HG02870 (cell line): ENCODE data around the gene BAX.

Experiments
- ATAC-seq: cut with Tn5 transposase; IDR thresholded peaks from one replicate; pipeline ENCODE4 v1.9.1; 2021; ENCODE audit warnings: mild to moderate bottlenecking, moderate library complexity; ENCODE audit not compliant: unreplicated experiment

BAX gene

DNA sequence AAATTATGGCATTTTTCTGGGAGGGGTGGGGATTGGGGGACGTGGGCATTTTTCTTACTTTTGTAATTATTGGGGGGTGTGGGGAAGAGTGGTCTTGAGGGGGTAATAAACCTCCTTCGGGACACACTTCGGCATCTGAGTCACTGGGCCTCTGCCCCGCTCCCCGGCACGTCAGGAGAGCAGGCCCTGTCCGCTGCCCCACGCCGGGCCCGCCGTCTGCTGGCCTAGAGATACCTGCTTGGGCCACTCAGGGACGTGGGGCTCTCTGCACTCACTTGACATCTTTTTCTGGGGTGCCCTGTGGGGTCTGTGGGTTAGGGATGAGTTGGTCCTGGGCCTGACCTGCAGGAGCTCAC lies 7.0 kb downstream of the BAX start:
- no peak for ATAC-seq

DNA sequence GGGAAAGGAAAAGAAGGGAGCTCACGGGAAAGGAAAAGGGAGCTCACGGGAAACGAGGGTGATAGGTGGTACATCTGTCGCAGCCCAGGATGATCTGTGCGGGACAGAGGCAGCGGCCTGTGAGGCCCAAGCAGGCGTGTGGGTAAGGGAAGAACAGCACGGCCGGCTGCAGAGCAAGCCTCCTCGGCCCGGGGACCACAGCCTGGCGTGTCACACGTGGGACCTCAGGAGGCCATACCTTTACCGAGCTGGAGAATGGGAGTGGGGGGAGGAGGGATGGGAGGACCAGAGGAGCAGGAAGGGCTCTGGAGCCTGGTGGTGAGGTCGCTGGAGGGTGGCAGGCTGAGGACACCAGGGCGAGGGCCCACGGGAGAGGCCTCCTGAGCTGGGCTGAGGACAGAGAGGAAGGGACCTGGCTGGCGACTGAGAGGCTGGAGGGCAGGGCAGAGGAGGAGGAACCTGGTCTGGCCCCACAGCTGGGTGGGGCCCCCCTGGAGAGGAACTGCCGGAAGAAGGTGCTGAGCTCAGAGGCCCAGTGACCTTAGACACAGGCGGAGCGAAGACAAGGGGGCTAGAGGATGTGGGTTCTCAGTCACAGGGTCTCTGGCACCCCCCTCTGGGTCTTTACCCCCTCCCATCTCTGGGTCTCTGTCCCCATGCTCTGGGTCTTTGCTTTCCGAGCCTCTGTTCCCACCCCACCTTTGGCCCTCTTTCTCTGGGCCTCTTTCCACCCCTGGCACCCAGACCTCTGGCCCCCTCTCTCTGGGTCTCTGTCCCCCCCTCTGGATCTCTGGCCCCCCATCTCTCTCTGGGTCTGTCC lies 7.6 kb downstream of the BAX start:
- ATAC-seq = peak; percentile 30

DNA sequence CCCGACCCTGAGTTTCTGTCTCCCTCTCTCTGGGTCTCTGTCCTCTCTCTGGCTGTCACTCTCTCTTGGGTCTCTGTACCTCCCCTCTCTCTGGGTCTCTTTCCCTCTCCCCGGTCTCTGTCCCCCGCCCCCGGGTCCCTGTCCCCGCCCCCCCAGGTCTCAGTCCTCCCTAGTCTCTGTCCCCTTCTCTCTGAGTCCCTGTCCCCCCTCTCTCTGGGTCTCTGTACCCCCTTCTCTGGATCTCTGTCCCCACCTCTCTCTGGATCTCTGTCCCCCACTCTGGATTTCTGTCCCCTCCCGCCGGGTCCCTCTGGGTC lies 8.1 kb downstream of the BAX start:
- ATAC-seq = no peak

DNA sequence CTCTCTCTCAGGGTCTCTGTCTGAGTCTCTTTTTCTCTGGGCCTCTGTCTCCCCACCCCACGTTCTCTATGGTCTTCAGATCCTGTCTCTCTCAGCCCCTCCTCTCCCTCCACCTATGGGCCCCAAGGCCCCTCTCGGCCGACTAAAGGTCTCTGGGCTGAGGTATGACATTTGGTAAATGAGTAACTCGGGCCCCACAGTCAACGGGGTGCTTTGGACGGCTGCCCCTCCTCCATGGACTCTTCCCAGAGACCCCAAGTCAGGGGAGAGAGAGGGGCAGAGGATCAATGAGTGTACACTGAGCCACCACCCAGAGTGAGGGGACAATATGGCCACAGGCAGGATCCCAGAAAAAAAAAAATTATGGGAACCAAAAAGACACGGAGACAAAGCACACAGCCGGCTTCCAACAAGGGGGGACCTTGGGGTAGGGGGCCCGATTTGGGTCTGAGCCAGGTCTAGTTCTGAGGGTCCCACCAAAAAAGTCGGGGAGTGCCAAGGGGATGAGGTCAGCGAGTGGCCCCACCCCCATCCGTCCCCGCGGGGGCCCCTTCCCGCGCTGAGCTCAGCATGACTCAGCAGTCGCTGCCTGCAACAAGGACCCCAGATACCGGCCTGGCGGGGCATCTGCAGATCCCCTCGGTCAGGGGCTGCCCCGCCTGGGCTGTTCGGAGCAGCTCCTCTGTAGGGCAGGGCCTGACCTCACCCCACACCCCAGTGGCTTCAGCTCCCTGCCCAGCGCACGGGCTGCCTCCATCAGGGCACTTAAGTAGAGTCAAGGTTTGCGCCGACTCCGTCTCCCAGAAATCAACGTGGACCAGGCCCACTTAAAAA lies 8.9 kb downstream of the BAX start:
- ATAC-seq = no peak

DNA sequence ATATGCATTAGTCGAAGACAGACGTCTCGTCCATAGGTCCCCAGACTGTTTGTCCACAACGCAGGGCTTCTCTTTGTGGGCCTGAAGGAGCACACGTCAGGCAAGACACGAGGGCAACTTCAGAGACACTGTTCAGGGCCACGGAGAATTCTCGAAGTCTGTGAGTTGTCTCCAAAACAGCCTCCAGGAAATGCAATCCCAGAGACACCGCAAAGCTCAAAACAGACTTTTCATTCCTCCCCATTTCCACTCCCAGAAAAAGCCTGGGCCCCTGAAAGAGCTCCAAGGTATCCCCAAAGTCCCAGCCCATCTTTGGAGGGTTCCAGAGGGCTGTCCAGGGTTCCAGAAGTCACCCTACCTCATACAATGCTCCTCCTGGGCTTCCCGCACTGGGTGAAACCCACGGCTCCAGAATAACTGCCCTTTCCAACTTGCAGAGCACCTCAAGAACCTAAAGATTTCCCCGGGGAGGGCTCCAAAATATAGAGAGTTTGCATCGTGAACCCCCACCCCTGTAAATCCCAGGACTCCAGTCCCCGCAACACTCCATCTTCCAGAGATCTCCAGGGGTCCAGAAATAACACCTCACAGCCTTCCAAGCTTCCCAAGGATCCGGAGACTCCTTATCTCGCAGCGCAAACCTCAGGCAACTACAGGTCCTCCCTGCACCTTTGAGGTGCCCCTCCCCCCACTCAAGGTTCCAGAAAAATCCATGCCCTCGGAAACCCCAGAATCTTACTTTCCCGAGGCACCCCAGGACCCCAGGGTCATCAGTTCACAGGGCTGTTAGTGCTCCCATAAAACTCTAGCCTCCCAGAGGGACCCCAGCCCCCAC lies 9.7 kb downstream of the BAX start:
- no peak for ATAC-seq

DNA sequence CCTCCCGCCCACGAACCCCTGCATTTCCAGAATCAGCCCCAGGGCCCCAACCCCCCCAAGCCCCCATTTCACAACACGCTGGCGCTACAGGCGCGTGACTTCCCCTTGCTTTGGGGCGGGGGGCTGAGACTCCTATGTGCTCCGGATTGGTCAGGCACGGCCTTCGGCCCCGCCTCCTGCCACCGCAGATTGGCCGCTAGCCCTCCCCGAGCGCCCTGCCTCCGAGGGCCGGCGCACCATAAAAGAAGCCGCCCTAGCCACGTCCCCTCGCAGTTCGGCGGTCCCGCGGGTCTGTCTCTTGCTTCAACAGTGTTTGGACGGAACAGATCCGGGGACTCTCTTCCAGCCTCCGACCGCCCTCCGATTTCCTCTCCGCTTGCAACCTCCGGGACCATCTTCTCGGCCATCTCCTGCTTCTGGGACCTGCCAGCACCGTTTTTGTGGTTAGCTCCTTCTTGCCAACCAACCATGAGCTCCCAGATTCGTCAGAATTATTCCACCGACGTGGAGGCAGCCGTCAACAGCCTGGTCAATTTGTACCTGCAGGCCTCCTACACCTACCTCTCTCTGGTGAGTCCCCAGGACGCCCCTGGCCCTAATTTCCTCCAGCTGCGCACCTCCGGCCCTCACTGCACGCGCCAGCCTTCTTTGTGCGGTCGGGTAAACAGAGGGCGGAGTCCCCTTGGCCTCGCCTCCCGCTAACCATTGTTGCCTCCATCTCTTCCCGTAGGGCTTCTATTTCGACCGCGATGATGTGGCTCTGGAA lies 10.5 kb downstream of the BAX start, which contains the start of gene FTL:
TSS of gene FTL (plus strand) at position 270 of the 766 bp plus-strand sequence. CDS start at position 469, 199 bp downstream.
- ATAC-seq = no peak

DNA sequence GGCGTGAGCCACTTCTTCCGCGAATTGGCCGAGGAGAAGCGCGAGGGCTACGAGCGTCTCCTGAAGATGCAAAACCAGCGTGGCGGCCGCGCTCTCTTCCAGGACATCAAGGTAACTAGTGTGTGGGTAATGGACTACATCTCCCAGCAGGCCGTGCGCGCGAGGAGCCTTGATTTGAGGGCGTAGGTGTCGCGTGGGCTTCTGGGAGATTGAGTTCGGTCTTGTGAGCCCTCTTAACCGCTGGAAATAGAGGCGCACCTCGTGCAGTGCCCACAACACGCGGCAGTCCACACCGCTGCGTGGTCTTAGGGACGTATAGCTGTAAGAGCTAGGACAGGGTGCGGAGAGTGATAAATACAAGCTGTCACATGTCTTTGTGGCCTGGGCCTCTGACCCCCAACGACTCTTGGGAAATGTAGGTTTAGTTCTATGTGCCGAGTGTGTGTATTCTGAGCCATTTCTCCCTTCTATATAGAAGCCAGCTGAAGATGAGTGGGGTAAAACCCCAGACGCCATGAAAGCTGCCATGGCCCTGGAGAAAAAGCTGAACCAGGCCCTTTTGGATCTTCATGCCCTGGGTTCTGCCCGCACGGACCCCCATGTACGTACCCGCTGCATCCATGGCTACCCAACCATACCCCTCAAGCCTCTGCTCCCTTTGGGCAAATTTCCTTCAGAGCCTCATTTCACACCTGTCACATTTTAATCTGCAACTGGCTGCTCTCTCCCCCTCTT lies 11.3 kb downstream of the BAX start:
- ATAC-seq = no peak

DNA sequence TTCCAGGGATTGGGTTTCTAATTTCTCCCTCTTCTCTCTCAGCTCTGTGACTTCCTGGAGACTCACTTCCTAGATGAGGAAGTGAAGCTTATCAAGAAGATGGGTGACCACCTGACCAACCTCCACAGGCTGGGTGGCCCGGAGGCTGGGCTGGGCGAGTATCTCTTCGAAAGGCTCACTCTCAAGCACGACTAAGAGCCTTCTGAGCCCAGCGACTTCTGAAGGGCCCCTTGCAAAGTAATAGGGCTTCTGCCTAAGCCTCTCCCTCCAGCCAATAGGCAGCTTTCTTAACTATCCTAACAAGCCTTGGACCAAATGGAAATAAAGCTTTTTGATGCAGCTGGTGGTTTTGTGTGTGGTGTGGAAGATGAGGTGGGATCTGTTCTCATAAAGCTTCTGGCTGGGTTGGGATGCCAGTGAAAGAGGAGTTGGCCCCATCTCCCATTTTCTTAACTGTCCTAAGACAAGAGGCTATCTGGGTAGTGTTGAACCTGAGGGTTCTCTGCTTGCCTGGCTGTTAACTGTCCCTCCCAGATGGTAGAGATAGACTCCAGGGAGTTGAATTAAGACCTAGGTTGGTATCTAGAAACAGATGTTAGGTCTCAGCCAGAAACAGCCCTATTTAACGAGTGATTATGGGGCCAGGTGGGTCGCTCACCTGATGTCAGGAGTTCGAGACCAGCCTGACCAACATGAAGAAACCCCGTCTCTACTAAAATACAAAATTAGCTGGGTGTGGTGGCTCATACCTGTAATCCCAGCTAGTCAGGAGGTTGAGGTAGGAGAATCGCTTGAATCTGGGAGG lies 12.1 kb downstream of the BAX start:
- ATAC-seq = no peak

DNA sequence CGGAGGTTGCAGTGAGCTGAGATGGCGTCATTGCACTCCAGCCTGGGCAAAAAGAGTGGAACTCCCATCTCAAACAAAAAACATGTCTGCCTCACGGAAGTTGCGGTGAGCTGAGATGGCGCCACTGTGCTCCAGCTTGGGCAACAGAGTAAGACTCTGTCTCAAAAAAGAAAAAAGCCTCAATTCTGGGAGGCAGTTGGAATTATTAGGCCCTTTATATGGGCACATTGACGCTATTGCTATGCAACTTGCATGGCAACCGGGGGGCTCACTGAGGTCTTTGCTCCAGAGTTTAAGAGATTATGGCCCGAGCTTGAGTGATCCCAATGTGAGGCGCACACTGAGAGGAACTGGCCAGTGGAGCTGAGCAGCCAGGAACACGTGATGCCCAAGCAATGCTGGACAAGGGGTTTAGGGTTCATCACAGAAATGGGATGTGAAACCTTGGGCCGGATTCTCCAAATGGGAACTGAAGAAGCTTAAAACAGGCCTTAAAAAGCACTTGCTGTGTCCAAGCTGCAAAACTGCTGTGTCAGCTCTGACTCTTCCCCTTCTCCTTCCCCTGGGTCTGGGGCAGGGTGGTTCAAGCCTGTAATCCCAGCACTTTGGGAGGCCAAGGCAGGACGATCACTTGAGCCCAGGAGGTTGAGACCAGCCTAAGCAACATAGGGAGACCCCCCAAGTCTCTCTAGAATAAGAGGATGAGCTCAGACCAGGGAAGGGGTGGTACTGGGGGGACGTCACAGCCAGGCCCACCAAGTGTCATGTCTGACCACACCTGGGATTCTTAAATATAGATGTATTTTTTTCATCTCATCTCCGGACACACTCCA lies 12.9 kb downstream of the BAX start:
- ATAC-seq = no peak

DNA sequence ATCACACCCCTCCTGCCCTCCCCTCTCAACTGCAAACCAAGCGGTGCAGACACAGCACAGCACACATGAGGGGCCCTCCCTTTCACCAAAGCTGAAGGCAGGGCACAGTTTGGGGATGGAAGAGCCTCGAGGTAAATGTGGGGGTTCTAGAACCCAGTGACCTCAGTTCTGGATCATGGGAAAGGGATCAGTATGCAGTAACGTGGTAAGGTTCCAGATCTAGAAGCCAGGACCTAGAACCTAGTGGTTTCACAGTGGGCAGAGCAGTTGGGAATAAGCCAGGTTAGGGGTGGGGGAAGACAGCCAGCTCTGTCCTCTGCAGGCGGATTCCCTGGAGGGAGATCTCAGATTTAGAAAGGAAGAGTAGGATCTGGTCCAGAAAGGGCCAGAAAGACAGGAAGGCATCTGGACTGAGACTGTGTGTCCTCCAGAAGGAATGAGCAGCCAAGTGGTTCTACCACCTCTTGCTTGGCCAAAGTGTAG lies 13.5 kb downstream of the BAX start:
- ATAC-seq = no peak

DNA sequence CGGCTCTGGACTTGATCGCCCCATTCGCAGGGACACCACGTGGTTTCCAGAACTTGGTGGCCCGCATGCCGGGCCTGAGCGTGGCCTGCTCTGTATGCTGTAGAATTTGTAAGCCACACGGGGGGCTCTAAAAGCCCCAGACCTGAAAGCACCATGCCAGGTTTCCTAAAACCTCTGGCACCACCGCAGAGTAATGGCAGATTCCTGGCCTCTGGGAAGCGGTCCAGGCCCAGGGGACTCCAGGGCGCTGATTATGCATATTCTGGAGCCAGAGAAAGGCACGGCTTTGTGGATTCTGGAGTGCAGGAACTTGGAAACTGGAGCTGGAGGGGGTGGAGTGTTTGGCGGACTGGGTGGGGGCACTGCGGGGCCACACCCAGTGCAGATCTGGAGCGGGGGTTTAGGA lies 14.1 kb downstream of the BAX start:
- ATAC-seq = no peak

DNA sequence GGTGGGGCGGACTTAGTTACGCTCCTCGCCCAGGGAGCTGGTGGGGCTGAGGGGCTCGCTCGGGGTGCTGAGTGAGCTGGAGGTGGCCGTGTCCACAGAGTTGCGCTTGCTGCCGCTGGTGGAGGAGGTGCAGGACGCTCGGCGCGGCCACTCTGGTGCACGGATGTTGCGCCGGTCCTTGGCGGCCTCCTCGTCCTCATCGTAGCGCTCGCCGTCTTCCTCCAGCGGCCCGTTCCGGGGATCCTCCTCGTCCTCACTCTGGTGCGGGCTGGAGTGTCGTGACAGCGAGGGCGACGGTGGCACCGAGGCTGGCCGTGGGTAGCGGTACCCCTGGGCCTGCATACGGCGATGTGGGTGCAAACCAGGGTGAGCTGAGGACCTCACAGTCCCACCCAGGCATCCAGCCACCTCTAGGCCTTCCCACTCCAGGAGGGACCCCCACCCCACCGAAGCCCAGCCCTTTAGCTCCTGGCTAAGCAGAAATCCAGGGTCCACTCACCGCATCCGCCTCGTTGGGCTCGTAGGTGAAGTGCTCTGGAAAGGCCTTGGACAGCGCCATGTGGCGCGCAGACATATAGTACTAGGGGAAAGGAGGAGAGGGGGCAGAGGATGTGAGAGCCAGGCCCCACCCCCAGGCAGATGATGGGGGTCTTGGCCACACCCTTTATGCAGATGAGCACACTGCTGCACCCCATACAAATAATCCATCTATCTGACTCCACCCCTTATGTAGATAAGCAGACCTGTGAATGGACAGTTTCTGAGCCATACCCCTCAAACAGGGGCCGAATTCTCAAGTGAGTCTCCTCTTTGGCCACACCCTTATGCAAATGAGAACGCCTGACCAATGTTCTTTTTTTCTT lies 14.8 kb downstream of the BAX start:
- ATAC-seq = no peak

DNA sequence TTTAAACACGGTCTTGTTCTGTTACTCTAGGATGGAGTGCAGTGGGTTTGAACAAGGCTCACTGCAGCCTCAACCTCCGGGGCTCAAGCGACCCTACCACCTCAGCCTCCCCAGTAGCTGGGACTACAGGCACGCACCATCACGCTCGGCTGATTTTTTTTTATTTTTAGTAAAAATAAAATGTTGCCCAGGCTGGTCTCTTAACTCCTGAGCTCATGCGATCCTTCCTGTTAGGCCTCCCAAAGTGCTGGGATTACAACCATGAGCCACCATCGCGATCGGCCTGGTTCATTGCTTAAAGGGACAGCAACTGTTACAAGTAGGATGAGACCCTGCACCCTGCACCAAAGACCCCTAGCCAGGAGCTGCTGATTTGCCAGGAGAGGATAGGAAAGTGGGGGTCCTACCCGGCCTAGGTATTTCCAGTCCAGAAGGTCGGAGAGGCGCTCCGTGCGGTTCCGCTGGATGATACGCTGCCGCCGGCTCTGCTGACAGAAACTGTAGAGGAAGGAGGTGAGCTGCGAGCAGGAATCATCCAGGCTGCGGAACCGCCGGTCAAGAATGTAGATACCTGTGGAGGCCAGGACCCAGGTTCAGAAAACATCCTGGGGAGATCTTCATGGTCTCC lies 15.6 kb downstream of the BAX start:
- no peak for ATAC-seq

DNA sequence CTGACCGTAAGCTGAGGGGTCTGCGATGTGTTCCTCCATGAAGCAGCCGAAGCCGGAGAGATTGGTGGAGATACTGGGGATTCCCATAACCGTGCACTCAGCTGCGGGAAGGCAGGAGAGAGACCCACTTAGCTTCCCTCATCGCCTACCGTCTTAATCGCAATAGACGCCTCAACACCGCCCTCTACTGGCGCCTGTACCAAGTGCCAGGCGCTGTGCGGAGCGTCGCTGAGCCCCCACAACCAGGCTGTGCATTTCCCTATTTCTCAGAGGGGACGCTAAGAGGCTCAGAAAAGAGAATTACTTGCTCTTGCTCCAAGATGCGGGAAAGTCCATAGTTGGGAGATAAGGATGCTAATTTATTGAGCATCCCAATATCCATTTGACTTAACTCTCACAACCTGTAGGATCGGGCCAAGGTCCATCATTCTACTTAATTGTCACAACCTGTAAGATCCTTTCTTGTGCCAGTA lies 16.3 kb downstream of the BAX start:
- no peak for ATAC-seq

DNA sequence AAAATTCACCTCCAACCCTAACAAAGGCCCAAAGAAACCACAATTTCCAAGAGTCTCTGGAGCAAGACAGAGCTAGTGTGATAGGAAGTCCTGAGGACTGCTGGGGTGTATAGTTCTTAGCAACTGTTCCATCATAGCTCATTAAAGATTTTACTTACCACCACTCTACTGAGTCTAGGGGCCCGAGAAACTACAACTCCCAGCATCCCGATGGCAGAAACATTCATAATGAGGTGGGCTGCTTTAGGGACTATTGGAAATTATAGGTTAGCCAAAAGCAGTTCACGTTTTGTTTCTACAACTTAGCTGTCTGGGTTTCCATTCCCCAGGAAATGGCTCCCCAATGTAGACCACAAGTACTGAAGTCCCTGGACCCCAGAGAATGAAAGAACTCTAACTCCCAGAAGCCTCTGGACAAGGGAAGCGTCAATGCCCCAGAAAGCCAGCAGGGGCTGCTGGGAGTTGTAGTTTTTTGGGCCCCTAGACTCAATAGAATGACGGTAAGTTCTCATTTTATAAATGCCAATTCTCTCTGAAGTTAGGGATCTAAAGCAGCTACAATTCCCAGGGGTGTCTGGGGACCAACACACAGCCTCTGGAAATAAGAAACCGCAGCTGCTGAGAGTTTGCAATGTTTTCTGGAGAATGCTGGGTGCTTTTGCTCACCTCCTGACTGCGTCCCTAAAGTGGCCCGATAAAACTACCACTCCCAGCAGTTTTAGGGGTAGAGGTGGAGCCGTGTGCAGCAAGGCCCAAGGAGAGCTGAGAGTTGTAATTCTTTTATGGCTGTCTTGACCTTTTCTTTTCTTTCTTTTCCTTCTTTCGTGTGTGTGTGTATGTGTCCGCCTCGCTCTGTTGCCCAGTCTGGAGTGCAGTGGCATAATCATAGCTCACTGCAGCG lies 21.5 kb downstream of the BAX start:
- ATAC-seq = no peak

DNA sequence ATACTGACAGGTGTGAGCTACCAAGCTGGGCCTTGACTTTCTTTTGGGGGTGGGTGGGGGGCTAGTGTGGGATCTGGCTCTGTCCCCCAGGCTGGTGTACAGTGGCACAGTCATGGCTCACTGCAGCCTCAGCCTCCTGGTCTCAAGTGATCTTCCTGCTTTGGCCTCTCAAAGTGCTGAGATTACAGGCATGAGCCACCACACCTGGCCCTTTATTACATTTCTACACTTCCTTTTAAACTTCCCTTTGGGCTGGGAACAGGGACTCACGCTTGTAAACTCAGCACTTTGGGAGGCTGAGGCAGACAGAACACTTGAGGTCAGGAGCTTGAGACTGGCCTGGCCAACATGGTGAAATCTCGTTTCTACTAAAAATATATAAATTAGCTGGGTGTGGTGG lies 22.4 kb downstream of the BAX start:
- ATAC-seq = no peak
